ENCODE results near the gene STOML2. TPM values are rescaled to one million over a fixed set of nuclear protein-coding genes. Genes with fewer than 3 reads are reported as not detected.

STOML2 gene
- total RNA-seq, 1 experiment from 2014 or later = 192 TPM

- H3K9me3 ChIP-seq (ENCODE audit: control insufficient read depth, low read depth, low read length) = no peaks in the 10 kb centered on the region
- H3K79me1 ChIP-seq (ENCODE audit: insufficient read depth, low read depth, low read length, poor library complexity, severe bottlenecking) = peaks cover 9% of the 10 kb centered on the region
- no peak overlapping the region for H3K23ac ChIP-seq (ENCODE audit: insufficient read length, low read depth, low read length)
- H4K5ac ChIP-seq (ENCODE audit: insufficient read length, low read depth, low read length) = no peak overlapping the region
- H3K18ac ChIP-seq (ENCODE audit: insufficient read length, low read depth, low read length) = no peak overlapping the region
- H3K4ac ChIP-seq (ENCODE audit: low read depth, low read length) = no peak overlapping the region
- H3K9ac ChIP-seq (ENCODE audit: extremely low read depth, insufficient read length, low read length) = no peak overlapping the region
- H2AK5ac ChIP-seq (ENCODE audit: insufficient read length, low read length) = no peak overlapping the region
- no peak overlapping the region for H2BK120ac ChIP-seq (ENCODE audit: low read depth, low read length, poor library complexity, severe bottlenecking)
- H3K14ac ChIP-seq (ENCODE audit: insufficient read depth, low read length) = no peak overlapping the region
- no peak overlapping the region for H4K8ac ChIP-seq (replicated peaks; ENCODE audit: insufficient read length, low read depth, low read length)
- no peak overlapping the region for H2BK5ac ChIP-seq (ENCODE audit: insufficient read length, low read length)
- H2AFZ ChIP-seq (ENCODE audit: low read length) = no peak overlapping the region
- H2BK15ac ChIP-seq (ENCODE audit: low read depth, low read length) = no peak overlapping the region
- no peaks in the 10 kb centered on the region for H3K4me1 ChIP-seq (ENCODE audit: insufficient read depth, low read length)
- DNase-seq = no peak
- no peak overlapping the region for H2BK20ac ChIP-seq (ENCODE audit: low read depth, low read length, poor library complexity, severe bottlenecking)
- H3T11ph ChIP-seq (ENCODE audit: low read length) = no peak overlapping the region
- no peak overlapping the region for H3K27ac Mint-ChIP-seq
- H3K27me3 ChIP-seq (ENCODE audit: insufficient read depth, low read length) = no peaks in the 10 kb centered on the region
- no peaks in the 10 kb centered on the region; a peak in 1 of 5 replicates for H3K9me3 Mint-ChIP-seq
- peaks cover 24 to 26% of the 10 kb centered on the region in 2 experiments for H3K4me1 Mint-ChIP-seq
- WGBS (ENCODE audit: extremely low coverage, insufficient read length, low lambda C conversion rate) = no CpG with 5 or more reads among the region's 7 CpGs
- no peak overlapping the region for H4K91ac ChIP-seq (ENCODE audit: insufficient read length, low read depth, low read length)
- peaks cover 5% of the 10 kb centered on the region; the same call in 1 of the 2 replicates for H3K79me2 ChIP-seq (ENCODE audit: insufficient read depth, low read length)
- peaks cover 4 to 27% (median 22%) of the 10 kb centered on the region in 3 experiments for H3K36me3 Mint-ChIP-seq (ENCODE audit: insufficient read depth in 1 of 3, low read depth in 3 of 3)
- H3K23me2 ChIP-seq (ENCODE audit: insufficient read length, low read depth, low read length, poor library complexity, severe bottlenecking) = peaks cover 14% of the 10 kb centered on the region
- no peaks in the 10 kb centered on the region for H4K20me1 ChIP-seq (ENCODE audit: control insufficient read depth, insufficient read depth, insufficient read length)
- no peak overlapping the region for H3K27ac ChIP-seq (ENCODE audit: insufficient read length, low read depth, low read length)
- no peak overlapping the region; a peak in 1 of 5 replicates for H3K4me3 Mint-ChIP-seq
- TF ChIP-seq CTCF (conservative IDR thresholded peaks at IDR 0.05) = no peak
- H3K27me3 Mint-ChIP-seq (ENCODE audit: low read depth) = no peaks in the 10 kb centered on the region
- H2BK12ac ChIP-seq (ENCODE audit: insufficient read length, low read depth, low read length) = no peak overlapping the region
- H3K56ac ChIP-seq (ENCODE audit: insufficient read length, low read depth, low read length) = no peak overlapping the region
- H3K4me2 ChIP-seq (ENCODE audit: insufficient read depth, insufficient read length, low read length) = no peak overlapping the region
These were observed 3.4 kb upstream of the STOML2 start for GRCh38 chr9:35106343-35106730.

All from H9 (cell line).